ENCODE measurements around the gene MGRN1.
A peak's percentile ranks its signal among the peaks of the same experiment; 100 is the strongest.
"Not testable (repeated sequence)": the region's sequence is repeated elsewhere in the genome, so short reads cannot be mapped to it uniquely, and the experiment has no call there.

MGRN1 gene

DNA sequence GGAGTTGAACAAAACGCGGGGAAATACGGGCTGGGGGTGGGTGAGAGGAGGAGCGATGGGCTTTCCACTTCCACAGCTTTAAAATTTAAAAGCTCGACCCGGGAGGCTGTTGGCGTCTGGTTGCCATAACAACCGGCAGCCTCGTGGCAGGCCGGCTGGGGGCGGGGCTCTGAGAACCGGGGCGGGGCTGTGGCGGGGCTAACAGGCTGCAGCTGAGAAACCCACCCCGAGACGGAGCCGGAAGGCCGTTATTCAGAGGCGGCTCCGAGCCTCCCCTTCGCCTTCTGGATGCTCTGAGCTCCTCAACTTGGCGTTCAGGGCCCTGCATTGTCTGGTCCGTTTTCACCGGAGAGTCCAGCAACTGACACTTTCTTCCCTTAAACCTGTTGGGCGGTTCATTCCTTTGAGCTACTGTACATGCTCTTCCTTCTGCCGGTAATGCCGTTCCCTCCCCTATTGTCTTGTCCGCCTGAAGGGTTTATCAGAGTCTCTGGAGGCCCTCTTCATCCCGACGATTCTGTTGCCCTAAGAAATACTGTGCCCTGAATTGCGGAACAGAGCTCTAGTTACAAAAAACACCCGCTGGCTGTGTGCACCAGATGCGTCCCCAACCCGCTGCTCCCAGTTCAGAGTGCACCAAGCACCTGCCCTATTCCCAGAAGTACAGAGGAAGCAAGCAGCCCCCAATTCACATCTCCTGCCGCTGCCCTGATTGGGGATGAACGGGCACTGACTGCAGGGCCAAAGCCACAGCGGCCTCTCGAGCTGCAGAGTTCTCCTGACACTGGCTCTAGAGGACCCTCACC lies 110.3 kb downstream of the MGRN1 start:
- peak; percentile 93 for DNase-seq (ENCODE audit: low spot score)

DNA sequence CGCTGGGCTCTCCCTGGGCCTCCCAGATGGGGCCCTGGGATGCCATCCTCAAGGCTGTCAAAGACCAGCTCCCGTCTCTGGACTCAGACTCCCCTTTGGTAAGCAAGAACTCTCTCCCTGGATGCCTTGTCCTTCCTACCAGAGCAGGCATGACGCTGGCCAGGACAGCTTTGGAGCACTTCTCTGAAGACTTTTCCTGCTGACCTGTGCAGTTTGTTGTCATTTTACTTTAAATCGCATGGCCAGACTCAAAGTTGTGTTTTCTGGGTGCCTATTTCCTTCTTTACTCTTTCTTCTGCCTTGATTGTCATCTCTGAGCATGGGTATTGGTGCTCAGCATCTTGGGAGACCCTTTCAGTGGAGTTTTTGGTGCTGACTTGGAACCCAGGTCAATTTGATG lies 111.9 kb downstream of the MGRN1 start:
- DNase-seq (ENCODE audit: low spot score) = no peak

DNA sequence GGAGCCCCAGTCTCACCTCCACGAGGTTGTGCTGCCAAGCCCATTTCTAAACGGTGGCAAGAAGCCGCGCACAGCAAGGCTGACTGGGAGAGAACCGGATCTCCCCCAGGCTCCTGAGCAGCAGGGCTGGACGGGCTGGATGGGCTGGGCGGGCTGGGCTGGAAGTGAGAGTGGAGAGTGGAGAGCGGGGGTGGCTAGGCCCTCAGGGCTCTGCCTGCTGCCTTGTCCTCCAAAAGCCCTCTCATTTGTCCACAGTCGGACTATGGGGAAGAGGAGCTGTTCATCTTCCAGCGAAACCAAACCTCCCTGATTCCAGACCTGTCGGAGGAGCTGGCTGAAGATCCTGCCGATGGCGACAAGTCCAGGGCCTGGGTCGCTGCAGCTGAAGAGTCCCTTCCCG lies 112.9 kb downstream of the MGRN1 start:
- no peak for DNase-seq (ENCODE audit: low spot score)

DNA sequence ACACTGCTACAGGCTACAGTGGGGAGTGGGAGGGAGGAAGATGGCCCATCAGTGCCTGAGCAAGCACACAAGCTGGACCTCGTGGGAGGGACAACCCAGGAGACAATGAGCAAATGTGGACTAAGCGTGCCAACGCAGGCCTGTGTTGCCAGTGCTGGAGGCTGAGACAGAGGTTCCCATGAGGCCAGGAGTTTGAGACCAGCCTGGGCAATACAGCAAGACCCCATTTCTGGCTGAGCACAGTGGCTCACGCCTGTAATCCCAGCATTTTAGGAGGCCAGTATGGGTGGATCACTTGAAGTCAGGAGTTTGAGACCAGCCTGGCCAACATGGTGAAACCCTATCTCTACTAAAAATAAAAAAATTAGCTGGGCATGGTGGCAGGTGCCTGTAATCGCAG lies 113.7 kb downstream of the MGRN1 start:
- not testable (repeated sequence) for DNase-seq (ENCODE audit: low spot score)
